CD14-positive monocyte (primary cell): ENCODE results near the gene DNAH14. TPM values are rescaled to one million over a fixed set of nuclear protein-coding genes. Genes with fewer than 3 reads are reported as not detected.

ENCODE experiments used
- DNase-seq, 3 donors: peaks; one replicate each; pipeline ENCODE4 v3.0.0-alpha.2; 2011 to 2022
- H2AFZ ChIP-seq: 2 replicates; pipeline ENCODE4 v1.6.0; 2012; ENCODE audit warnings: mild to moderate bottlenecking, low read depth, low read length, inconsistent platforms; ENCODE audit not compliant: insufficient read depth, poor library complexity, severe bottlenecking
- H3K27ac ChIP-seq, 2 donors: 1 replicate in 1 of 2; 2 replicates in 1 of 2; pipeline ENCODE4 v1.5.1; 2012 to 2013; ENCODE audit warnings: low read length in 2 of 2, control low read depth in 1 of 2, inconsistent platforms in 1 of 2, low read depth in 1 of 2, mild to moderate bottlenecking in 1 of 2
- H3K27me3 ChIP-seq, 2 donors: one replicate each; pipeline versions ENCODE4 v1.6.0 to v1.6.1; 2011 to 2013; ENCODE audit warnings: low read length in 2 of 2; ENCODE audit not compliant: control insufficient read depth in 2 of 2, insufficient read depth in 2 of 2
- H3K36me3 ChIP-seq, 2 donors: replicated peaks in 1 of 2; 1 replicate in 1 of 2; 2 replicates in 1 of 2; pipeline versions ENCODE4 v1.5.1 to v1.6.1; 2012 to 2013; ENCODE audit warnings: low read length in 2 of 2, control low read depth in 1 of 2, inconsistent platforms in 1 of 2, mild to moderate bottlenecking in 1 of 2; ENCODE audit not compliant: insufficient read depth in 2 of 2, control insufficient read depth in 1 of 2
- H3K4me1 ChIP-seq, 2 donors: 1 replicate in 1 of 2; 2 replicates in 1 of 2; pipeline versions ENCODE4 v1.5.1 to v1.6.1; 2012 to 2013; ENCODE audit warnings: low read length in 2 of 2, control low read depth in 1 of 2, inconsistent platforms in 1 of 2, mild to moderate bottlenecking in 1 of 2, moderate library complexity in 1 of 2; ENCODE audit not compliant: insufficient read depth in 2 of 2, control insufficient read depth in 1 of 2
- H3K4me2 ChIP-seq: replicated peaks from 2 replicates; pipeline ENCODE3; 2012; ENCODE audit warnings: low read length, moderate library complexity, mild to moderate bottlenecking; ENCODE audit not compliant: poor library complexity, severe bottlenecking; ENCODE audit errors: extremely low read depth
- H3K4me3 ChIP-seq, 3 experiments: fragments of 200-600 bp in 1 of 3; sonication (generic) in 1 of 3; replicated peaks in 1 of 3; 1 replicate in 2 of 3; 2 replicates in 1 of 3; pipeline ENCODE4 v1.5.1; 2011 to 2013; ENCODE audit warnings: low read length in 3 of 3, mild to moderate bottlenecking in 3 of 3, control low read depth in 2 of 3, low read depth in 2 of 3, inconsistent platforms in 1 of 3, moderate library complexity in 1 of 3
- H3K79me2 ChIP-seq: 2 replicates; pipeline ENCODE4 v1.6.0; 2012; ENCODE audit warnings: mild to moderate bottlenecking, control low read depth, inconsistent platforms, low read length, moderate library complexity; ENCODE audit not compliant: insufficient read depth
- H3K9ac ChIP-seq: 2 replicates; pipeline ENCODE4 v1.6.0; 2017; ENCODE audit warnings: low read length, mild to moderate bottlenecking; ENCODE audit not compliant: insufficient read depth, poor library complexity, severe bottlenecking
- H3K9me3 ChIP-seq, 2 donors: replicated peaks in 1 of 2; 1 replicate in 1 of 2; 2 replicates in 1 of 2; pipeline versions ENCODE4 v1.5.1 to v1.6.1; 2012 to 2013; ENCODE audit warnings: low read length in 2 of 2, control low read depth in 1 of 2; ENCODE audit not compliant: control insufficient read depth in 1 of 2, insufficient read depth in 1 of 2
- H4K20me1 ChIP-seq: 2 replicates; pipeline ENCODE4 v1.6.0; 2012; ENCODE audit warnings: mild to moderate bottlenecking, low read length, control low read depth, moderate library complexity; ENCODE audit not compliant: insufficient read depth
- H3K27ac Mint-ChIP-seq, 7 donors: one replicate each; pipeline ENCODE4 v1.8.0; 2020; ENCODE audit warnings: mild to moderate bottlenecking in 7 of 7, mixed read lengths in 7 of 7, moderate library complexity in 6 of 7, inconsistent platforms in 2 of 7
- H3K27me3 Mint-ChIP-seq, 3 donors: one replicate each; pipeline ENCODE4 v1.8.0; 2021 to 2022; ENCODE audit warnings: low read depth in 3 of 3, mild to moderate bottlenecking in 3 of 3, mixed read lengths in 3 of 3, moderate library complexity in 3 of 3, inconsistent platforms in 1 of 3
- H3K36me3 Mint-ChIP-seq, 2 donors: one replicate each; pipeline ENCODE4 v1.8.0; 2020; ENCODE audit warnings: mixed read lengths in 2 of 2, inconsistent platforms in 1 of 2, mild to moderate bottlenecking in 1 of 2
- H3K4me1 Mint-ChIP-seq: one replicate; pipeline ENCODE4 v1.8.0; 2020; ENCODE audit warnings: mild to moderate bottlenecking, mixed read lengths
- H3K4me3 Mint-ChIP-seq, 2 donors: one replicate each; pipeline ENCODE4 v1.8.0; 2020; ENCODE audit warnings: mild to moderate bottlenecking in 2 of 2, mixed read lengths in 2 of 2, moderate library complexity in 1 of 2
- H3K9me3 Mint-ChIP-seq, 7 donors: one replicate each; pipeline ENCODE4 v1.8.0; 2020 to 2022; ENCODE audit warnings: mixed read lengths in 7 of 7, mild to moderate bottlenecking in 6 of 7, moderate library complexity in 6 of 7, inconsistent platforms in 2 of 7
- CTCF ChIP-seq: fragments of 200-600 bp; IDR thresholded peaks from one replicate; pipeline ENCODE4 v1.8.0; 2022; ENCODE audit warnings: antibody characterized with exemption, mild to moderate bottlenecking
- WGBS: methylation state at CpG from one replicate; pipeline ENCODE4 v1.1.5; 2013; ENCODE audit warnings: missing lambda C conversion rate; ENCODE audit not compliant: insufficient coverage; 5-methylcytosine and 5-hydroxymethylcytosine counted together
- intact Hi-C, 2 donors: fragments of 100-400 bp; cut with micrococcal nuclease; formaldehyde crosslinking; loops; one replicate each; pipeline versions ENCODE4 v1.15.0 to v1.15.1; 2023
- polyA plus RNA-seq, 3 donors: library from polyadenylated mRNA; depleted of rRNA in 1 of 3; unstranded in 2 of 3; stranded (reverse) in 1 of 3; fragments of 300-500 nt in 2 of 3; fragments of >200 nt in 1 of 3; fragmentation: Illumina TruSeq in 2 of 3; gene quantifications; 1 replicate in 2 of 3; 2 replicates in 1 of 3; pipeline ENCODE4 v1.2.3, GENCODE V29; 2012 to 2021

Gene DNAH14
- polyA plus RNA-seq, 3 donors, result 0.83 TPM; not detected in 2

- no peak overlapping the region for H3K4me3 ChIP-seq
- H3K27me3 ChIP-seq, result no peaks in the 10 kb centered on the region
- no peak overlapping the region for H3K4me3 Mint-ChIP-seq
- H4K20me1 ChIP-seq, result no peaks in the 10 kb centered on the region
- no peaks in the 10 kb centered on the region for H3K4me1 ChIP-seq
- WGBS, result 100% methylated on average over 2 of the region's 3 CpGs
- H3K4me2 ChIP-seq, result no peak overlapping the region
- H3K36me3 Mint-ChIP-seq, result no peaks in the 10 kb centered on the region
- H2AFZ ChIP-seq, result no peak overlapping the region
- no peaks in the 10 kb centered on the region for H3K79me2 ChIP-seq
- H3K9ac ChIP-seq, result no peak overlapping the region
- no peak overlapping the region for H3K27ac ChIP-seq
- peaks cover 0 to 1% (median 0%) of the 10 kb centered on the region in 7 donors for H3K9me3 Mint-ChIP-seq
- H3K4me1 Mint-ChIP-seq, result no peaks in the 10 kb centered on the region
- no peaks in the 10 kb centered on the region for H3K36me3 ChIP-seq
- H3K27me3 Mint-ChIP-seq, result peaks cover 0 to 2% (median 0%) of the 10 kb centered on the region in 3 donors
- DNase-seq, result no peak
- no peaks in the 10 kb centered on the region for H3K9me3 ChIP-seq
- no peak for TF ChIP-seq CTCF
- no peak overlapping the region for H3K27ac Mint-ChIP-seq
- intact Hi-C loops, result no loop called here
Measured at GRCh38 chr1:225338545-225338944, 409.1 kb downstream of the DNAH14 start.

GRCh38 chr1:225341642-225342041 lies 412.2 kb downstream of the DNAH14 start:
- no peak overlapping the region for H3K4me3 Mint-ChIP-seq
- DNase-seq, result no peak
- no peak overlapping the region for H3K9ac ChIP-seq
- no peaks in the 10 kb centered on the region for H3K4me1 Mint-ChIP-seq
- H3K4me2 ChIP-seq, result no peak overlapping the region
- peaks cover 0 to 2% (median 0%) of the 10 kb centered on the region in 3 donors for H3K27me3 Mint-ChIP-seq
- no peaks in the 10 kb centered on the region for H3K9me3 Mint-ChIP-seq
- no peaks in the 10 kb centered on the region for H4K20me1 ChIP-seq
- H3K9me3 ChIP-seq, result no peaks in the 10 kb centered on the region
- H3K4me3 ChIP-seq, result no peak overlapping the region
- H3K27ac Mint-ChIP-seq, result no peak overlapping the region
- H3K27me3 ChIP-seq, result no peaks in the 10 kb centered on the region
- H3K79me2 ChIP-seq, result no peaks in the 10 kb centered on the region
- H3K36me3 Mint-ChIP-seq, result no peaks in the 10 kb centered on the region
- intact Hi-C loops, result no loop called here
- no CpG with 5 or more reads among the region's 3 CpGs for WGBS
- H3K27ac ChIP-seq, result no peak overlapping the region
- H3K36me3 ChIP-seq, result no peaks in the 10 kb centered on the region
- H2AFZ ChIP-seq, result no peak overlapping the region
- no peaks in the 10 kb centered on the region for H3K4me1 ChIP-seq
- TF ChIP-seq CTCF, result no peak
